ENCODE data around the gene PHKB.
"Not testable (repeated sequence)": the region's sequence is repeated elsewhere in the genome, so short reads cannot be mapped to it uniquely, and the experiment has no call there.

Gene PHKB

GRCh38 chr16:47465919-47466630, 4.9 kb downstream of the PHKB start:
- TF ChIP-seq, protein P1, sequence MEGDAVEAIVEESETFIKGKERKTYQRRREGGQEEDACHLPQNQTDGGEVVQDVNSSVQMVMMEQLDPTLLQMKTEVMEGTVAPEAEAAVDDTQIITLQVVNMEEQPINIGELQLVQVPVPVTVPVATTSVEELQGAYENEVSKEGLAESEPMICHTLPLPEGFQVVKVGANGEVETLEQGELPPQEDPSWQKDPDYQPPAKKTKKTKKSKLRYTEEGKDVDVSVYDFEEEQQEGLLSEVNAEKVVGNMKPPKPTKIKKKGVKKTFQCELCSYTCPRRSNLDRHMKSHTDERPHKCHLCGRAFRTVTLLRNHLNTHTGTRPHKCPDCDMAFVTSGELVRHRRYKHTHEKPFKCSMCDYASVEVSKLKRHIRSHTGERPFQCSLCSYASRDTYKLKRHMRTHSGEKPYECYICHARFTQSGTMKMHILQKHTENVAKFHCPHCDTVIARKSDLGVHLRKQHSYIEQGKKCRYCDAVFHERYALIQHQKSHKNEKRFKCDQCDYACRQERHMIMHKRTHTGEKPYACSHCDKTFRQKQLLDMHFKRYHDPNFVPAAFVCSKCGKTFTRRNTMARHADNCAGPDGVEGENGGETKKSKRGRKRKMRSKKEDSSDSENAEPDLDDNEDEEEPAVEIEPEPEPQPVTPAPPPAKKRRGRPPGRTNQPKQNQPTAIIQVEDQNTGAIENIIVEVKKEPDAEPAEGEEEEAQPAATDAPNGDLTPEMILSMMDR (IDR thresholded peaks at IDR 0.05; ENCODE audit: unreplicated experiment in 3 of 3), result no peak
- H3K9me3 Mint-ChIP-seq, result no peaks in the 10 kb centered on the region
- H3K36me3 Mint-ChIP-seq (ENCODE audit: low read depth), result peaks cover 2% of the 10 kb centered on the region
- H3K4me3 Mint-ChIP-seq, result no peak overlapping the region
- peaks cover 23% of the 10 kb centered on the region for H3K4me1 Mint-ChIP-seq
- no peaks in the 10 kb centered on the region for H3K27me3 Mint-ChIP-seq (ENCODE audit: low read depth)
- H3K27ac Mint-ChIP-seq, result no peak overlapping the region

DNA sequence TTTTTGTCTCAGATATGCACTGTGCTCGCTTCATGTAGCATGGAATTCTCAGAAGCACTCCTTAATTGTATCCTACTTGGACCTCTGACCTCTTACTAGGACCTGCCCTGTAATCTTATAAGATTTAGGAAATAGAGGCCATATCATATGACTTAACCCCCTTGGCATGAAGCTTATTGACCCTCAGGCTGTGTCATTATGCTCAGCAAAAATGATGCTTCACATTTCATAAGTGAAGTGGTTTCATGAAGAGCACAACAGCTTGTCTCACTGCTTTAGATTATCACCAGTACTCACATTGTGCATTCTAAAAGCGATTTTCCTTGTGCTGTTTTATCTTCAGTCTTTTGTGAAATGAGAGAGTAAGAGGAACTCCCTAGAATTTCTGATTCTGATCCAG, 6.4 kb downstream of the PHKB start:
- TF ChIP-seq, protein P1 (IDR thresholded peaks at IDR 0.05; ENCODE audit: unreplicated experiment in 3 of 3), result no peak
- Mint-ChIP-seq H3K36me3 (ENCODE audit: low read depth) (peaks cover 5% of the 10 kb centered on the region), H3K27me3 (ENCODE audit: low read depth) (no peaks in the 10 kb centered on the region), H3K9me3 (no peaks in the 10 kb centered on the region), H3K4me1 (peaks cover 16% of the 10 kb centered on the region), H3K4me3 (no peak overlapping the region), H3K27ac (no peak overlapping the region)

DNA sequence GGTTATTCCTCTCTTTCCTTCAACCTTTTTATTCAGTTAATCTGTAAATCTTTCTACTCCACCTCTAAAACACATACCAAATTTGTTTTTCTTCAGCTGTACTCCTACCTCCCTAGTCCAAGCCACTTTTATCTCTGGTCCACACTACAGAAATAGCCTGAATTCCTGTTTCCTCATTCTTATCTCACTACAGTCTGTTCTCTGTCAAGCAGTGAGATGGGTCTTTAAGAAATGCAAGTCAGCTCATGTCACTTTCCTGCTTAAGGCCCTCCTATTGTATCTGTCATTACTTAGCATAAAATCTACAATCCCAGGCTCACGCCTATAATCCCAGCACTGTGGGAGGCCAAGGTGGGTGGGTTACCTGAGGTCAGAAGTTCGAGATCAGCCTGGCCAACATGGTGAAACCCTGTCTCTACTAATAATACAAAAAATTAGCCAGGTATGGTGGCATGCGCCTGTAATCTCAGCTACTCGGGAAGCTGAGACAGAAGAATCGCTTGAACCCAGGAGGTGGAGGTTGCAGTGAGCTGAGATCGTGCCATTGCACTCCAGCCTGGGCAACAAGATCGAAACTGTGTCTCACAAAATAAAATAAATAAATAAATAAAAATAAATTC, 7.0 kb downstream of the PHKB start:
- not testable (repeated sequence) for H3K27me3 Mint-ChIP-seq (ENCODE audit: low read depth); H3K9me3 Mint-ChIP-seq; H3K4me3 Mint-ChIP-seq; H3K36me3 Mint-ChIP-seq (ENCODE audit: low read depth)
- peak overlapping the region in 1 of 3 experiments; percentile 29 for H3K27ac Mint-ChIP-seq
- H3K4me1 Mint-ChIP-seq, result peaks cover 10% of the 10 kb centered on the region

DNA sequence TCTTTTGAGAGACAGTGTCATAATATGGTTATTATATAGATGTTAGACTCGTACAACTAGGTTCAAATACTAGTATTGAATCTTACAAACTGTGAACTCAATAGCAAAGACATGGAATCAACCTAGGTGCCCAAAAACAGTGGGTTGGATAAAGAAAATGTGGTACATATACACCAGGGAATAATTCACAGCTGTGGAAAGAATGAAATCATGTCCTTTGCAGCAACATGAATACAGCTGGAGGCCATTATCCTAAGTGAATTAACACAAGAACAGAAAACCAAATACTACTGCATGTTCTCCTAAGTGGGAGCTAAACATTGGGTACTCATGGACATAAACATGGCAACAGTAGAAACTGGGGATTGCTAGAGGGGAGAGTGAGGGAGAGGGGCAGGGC, 8.1 kb downstream of the PHKB start:
- peaks cover 4% of the 10 kb centered on the region for H3K4me1 Mint-ChIP-seq
- H3K4me3 Mint-ChIP-seq, result no peak overlapping the region
- no peaks in the 10 kb centered on the region for H3K9me3 Mint-ChIP-seq
- TF ChIP-seq, protein P1 (IDR thresholded peaks at IDR 0.05; ENCODE audit: unreplicated experiment in 3 of 3), result no peak
- H3K27ac Mint-ChIP-seq, result no peak overlapping the region
- no peaks in the 10 kb centered on the region for H3K27me3 Mint-ChIP-seq (ENCODE audit: low read depth)
- H3K36me3 Mint-ChIP-seq (ENCODE audit: low read depth), result peaks cover 5% of the 10 kb centered on the region

DNA sequence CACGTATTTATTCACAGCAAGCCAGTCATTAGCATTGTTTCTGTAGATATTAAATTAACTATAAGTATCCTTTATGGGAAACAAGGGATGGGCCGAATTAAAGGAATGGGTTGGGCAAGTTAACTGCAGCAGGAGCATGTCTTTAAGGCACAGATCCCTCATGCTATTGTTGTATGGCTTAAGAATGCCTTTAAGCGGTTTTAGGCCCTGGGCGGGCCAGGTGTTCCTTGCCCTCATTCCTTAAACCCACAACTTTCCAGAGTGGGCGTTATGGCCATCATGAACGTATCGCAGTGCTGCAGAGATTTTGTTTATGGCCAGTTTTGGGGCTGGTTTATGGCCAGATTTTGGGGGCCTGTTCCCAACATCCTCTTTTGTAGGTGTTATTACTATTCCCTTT, 9.1 kb downstream of the PHKB start:
- Mint-ChIP-seq H3K36me3 (ENCODE audit: low read depth) (peaks cover 5% of the 10 kb centered on the region), H3K27ac (no peak overlapping the region), H3K4me3 (no peak overlapping the region), H3K9me3 (no peaks in the 10 kb centered on the region), H3K27me3 (ENCODE audit: low read depth) (no peaks in the 10 kb centered on the region), H3K4me1 (peaks cover 4% of the 10 kb centered on the region)
- TF ChIP-seq, protein P1 (IDR thresholded peaks at IDR 0.05; ENCODE audit: unreplicated experiment in 3 of 3), result no peak

GRCh38 chr16:47470810-47471209, 9.7 kb downstream of the PHKB start:
- Mint-ChIP-seq H3K9me3 (no peaks in the 10 kb centered on the region), H3K36me3 (ENCODE audit: low read depth) (peaks cover 5% of the 10 kb centered on the region), H3K4me3 (no peak overlapping the region), H3K4me1 (peaks cover 7% of the 10 kb centered on the region), H3K27ac (no peak overlapping the region), H3K27me3 (ENCODE audit: low read depth) (no peaks in the 10 kb centered on the region)
- TF ChIP-seq, protein P1 (IDR thresholded peaks at IDR 0.05; ENCODE audit: unreplicated experiment in 3 of 3), result no peak

DNA sequence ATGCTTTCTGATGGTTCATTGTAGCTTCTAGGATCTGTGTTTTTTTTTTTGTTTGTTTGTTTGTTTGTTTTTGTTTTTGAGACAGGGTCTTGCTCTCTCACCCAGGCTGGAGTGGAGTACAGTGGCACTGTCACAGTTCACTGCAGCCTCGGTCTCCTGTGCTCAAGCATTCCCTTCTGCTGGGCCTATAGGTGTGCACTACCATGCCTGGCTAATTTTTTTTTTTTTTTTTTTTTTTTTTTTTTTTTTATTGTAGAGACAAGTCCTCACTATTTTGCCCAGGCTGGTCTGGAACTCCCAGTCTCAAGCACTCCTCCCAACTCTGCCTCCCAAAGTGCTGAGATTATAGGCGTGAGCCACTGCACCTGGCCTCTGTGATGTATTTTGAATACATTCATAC, 11.9 kb downstream of the PHKB start:
- not testable (repeated sequence) for H3K27me3 Mint-ChIP-seq (ENCODE audit: low read depth); H3K36me3 Mint-ChIP-seq (ENCODE audit: low read depth); H3K9me3 Mint-ChIP-seq; H3K4me3 Mint-ChIP-seq; H3K27ac Mint-ChIP-seq
- H3K4me1 Mint-ChIP-seq, result peaks cover 11% of the 10 kb centered on the region
